H9 (cell line): ENCODE data around the gene DDI2. TPM values are rescaled to one million over a fixed set of nuclear protein-coding genes. Genes with fewer than 3 reads are reported as not detected.

Source experiments
- DNase-seq: peaks from one replicate; pipeline ENCODE4 v3.0.0-alpha.2; 2017
- H2AFZ ChIP-seq: one replicate; pipeline ENCODE4 v1.6.1; 2013; ENCODE audit warnings: mild to moderate bottlenecking, low read length, control low read depth, moderate library complexity
- H2AK5ac ChIP-seq: 2 replicates; pipeline ENCODE4 v1.6.1; 2013; ENCODE audit warnings: low read length, control low read depth, mixed read lengths; ENCODE audit not compliant: insufficient read length
- H2BK120ac ChIP-seq: one replicate; pipeline ENCODE4 v1.6.1; 2013; ENCODE audit warnings: low read depth, mild to moderate bottlenecking, low read length, control low read depth, inconsistent platforms; ENCODE audit not compliant: poor library complexity, severe bottlenecking
- H2BK12ac ChIP-seq: 2 replicates; pipeline ENCODE4 v1.6.1; 2013; ENCODE audit warnings: low read length, control low read depth, mixed read lengths, low read depth; ENCODE audit not compliant: insufficient read length
- H2BK15ac ChIP-seq: 2 replicates; pipeline ENCODE4 v1.6.1; 2013; ENCODE audit warnings: low read depth, low read length, control low read depth
- H2BK20ac ChIP-seq: one replicate; pipeline ENCODE4 v1.6.1; 2013; ENCODE audit warnings: low read depth, mild to moderate bottlenecking, low read length, control low read depth, inconsistent platforms; ENCODE audit not compliant: poor library complexity, severe bottlenecking
- H2BK5ac ChIP-seq: 2 replicates; pipeline ENCODE4 v1.6.1; 2013; ENCODE audit warnings: low read length, control low read depth, mixed read lengths; ENCODE audit not compliant: insufficient read length
- H3K14ac ChIP-seq: 2 replicates; pipeline ENCODE4 v1.6.1; 2013; ENCODE audit warnings: low read length, control low read depth; ENCODE audit not compliant: insufficient read depth
- H3K18ac ChIP-seq: 2 replicates; pipeline ENCODE4 v1.6.1; 2013; ENCODE audit warnings: low read depth, mild to moderate bottlenecking, mixed read lengths, low read length, control low read depth; ENCODE audit not compliant: insufficient read length
- H3K23ac ChIP-seq: 2 replicates; pipeline ENCODE4 v1.6.1; 2013; ENCODE audit warnings: low read length, control low read depth, mixed read lengths, low read depth; ENCODE audit not compliant: insufficient read length
- H3K23me2 ChIP-seq: 2 replicates; pipeline ENCODE4 v1.6.1; 2013; ENCODE audit warnings: low read depth, mild to moderate bottlenecking, mixed read lengths, low read length, control low read depth; ENCODE audit not compliant: insufficient read length, poor library complexity, severe bottlenecking
- H3K27ac ChIP-seq: 2 replicates; pipeline ENCODE4 v1.5.1; 2013; ENCODE audit warnings: low read length, control low read depth, mixed read lengths, low read depth; ENCODE audit not compliant: insufficient read length
- H3K27me3 ChIP-seq: 2 replicates; pipeline ENCODE4 v1.6.1; 2013; ENCODE audit warnings: low read length, control low read depth, inconsistent platforms; ENCODE audit not compliant: insufficient read depth
- H3K4ac ChIP-seq: 2 replicates; pipeline ENCODE4 v1.6.1; 2013; ENCODE audit warnings: low read depth, mild to moderate bottlenecking, control low read depth, inconsistent platforms, low read length, moderate library complexity
- H3K4me1 ChIP-seq: 2 replicates; pipeline ENCODE4 v1.6.1; 2013; ENCODE audit warnings: low read length, control low read depth, inconsistent platforms; ENCODE audit not compliant: insufficient read depth
- H3K4me2 ChIP-seq: 2 replicates; pipeline ENCODE4 v1.6.1; 2013; ENCODE audit warnings: low read length, control low read depth, mixed read lengths; ENCODE audit not compliant: insufficient read length, insufficient read depth
- H3K56ac ChIP-seq: 2 replicates; pipeline ENCODE4 v1.6.1; 2013; ENCODE audit warnings: low read depth, mild to moderate bottlenecking, mixed read lengths, low read length, control low read depth; ENCODE audit not compliant: insufficient read length
- H3K79me1 ChIP-seq: 2 replicates; pipeline ENCODE4 v1.6.1; 2013; ENCODE audit warnings: low read depth, mild to moderate bottlenecking, moderate library complexity, low read length, control low read depth, inconsistent platforms; ENCODE audit not compliant: insufficient read depth, poor library complexity, severe bottlenecking
- H3K79me2 ChIP-seq: 2 replicates; pipeline ENCODE4 v1.6.1; 2013; ENCODE audit warnings: low read length, control low read depth, inconsistent platforms; ENCODE audit not compliant: insufficient read depth
- H3K9ac ChIP-seq: 2 replicates; pipeline ENCODE4 v1.6.1; 2013; ENCODE audit warnings: low read length, control low read depth, mixed read lengths; ENCODE audit not compliant: insufficient read length; ENCODE audit errors: extremely low read depth
- H3K9me3 ChIP-seq: one replicate; pipeline ENCODE4 v1.6.1; 2013; ENCODE audit warnings: low read depth, low read length, inconsistent platforms; ENCODE audit not compliant: control insufficient read depth
- H3T11ph ChIP-seq: one replicate; pipeline ENCODE4 v1.6.1; 2013; ENCODE audit warnings: mild to moderate bottlenecking, low read length, control low read depth, inconsistent platforms
- H4K20me1 ChIP-seq: one replicate; pipeline ENCODE4 v1.6.1; 2013; ENCODE audit not compliant: control insufficient read depth, insufficient read length, insufficient read depth
- H4K5ac ChIP-seq: 2 replicates; pipeline ENCODE4 v1.6.1; 2013; ENCODE audit warnings: low read depth, mild to moderate bottlenecking, mixed read lengths, low read length, control low read depth; ENCODE audit not compliant: insufficient read length
- H4K8ac ChIP-seq: replicated peaks from 2 replicates; pipeline ENCODE4 v1.6.1; 2013; ENCODE audit warnings: low read length, control low read depth, mixed read lengths, low read depth; ENCODE audit not compliant: insufficient read length
- H4K91ac ChIP-seq: 2 replicates; pipeline ENCODE4 v1.6.1; 2013; ENCODE audit warnings: low read depth, mild to moderate bottlenecking, moderate library complexity, mixed read lengths, low read length, control low read depth; ENCODE audit not compliant: insufficient read length
- H3K27ac Mint-ChIP-seq, 3 experiments: 2 replicates in 2 of 3; 3 replicates in 1 of 3; pipeline ENCODE4 v1.8.0; 2020 to 2021; ENCODE audit warnings: mixed read lengths in 3 of 3, mild to moderate bottlenecking in 1 of 3, moderate library complexity in 1 of 3
- H3K27me3 Mint-ChIP-seq: 2 replicates; pipeline ENCODE4 v1.8.0; 2021; ENCODE audit warnings: low read depth, mild to moderate bottlenecking, moderate library complexity, mixed read lengths
- H3K36me3 Mint-ChIP-seq, 3 experiments: 2 replicates in 2 of 3; 3 replicates in 1 of 3; pipeline ENCODE4 v1.8.0; 2020 to 2021; ENCODE audit warnings: low read depth in 3 of 3, mixed read lengths in 3 of 3; ENCODE audit not compliant: insufficient read depth in 1 of 3
- H3K4me1 Mint-ChIP-seq, 2 experiments: 2 replicates each; pipeline ENCODE4 v1.8.0; 2020; ENCODE audit warnings: mixed read lengths in 2 of 2
- H3K4me3 Mint-ChIP-seq, 2 experiments: 2 replicates in 1 of 2; 3 replicates in 1 of 2; pipeline ENCODE4 v1.8.0; 2020 to 2021; ENCODE audit warnings: mild to moderate bottlenecking in 2 of 2, mixed read lengths in 2 of 2, moderate library complexity in 1 of 2
- H3K9me3 Mint-ChIP-seq, 2 experiments: 2 replicates in 1 of 2; 3 replicates in 1 of 2; pipeline ENCODE4 v1.8.0; 2020; ENCODE audit warnings: mild to moderate bottlenecking in 2 of 2, mixed read lengths in 2 of 2, moderate library complexity in 1 of 2
- WGBS: extraction: QIAGEN DNeasy Blood & Tissue Kit; methylation state at CpG from one replicate; pipeline ENCODE4 v1.1.7; 2013; ENCODE audit warnings: missing lambda C conversion rate, low lambda C conversion rate, mixed read lengths; ENCODE audit not compliant: insufficient read length; ENCODE audit errors: extremely low coverage; 5-methylcytosine and 5-hydroxymethylcytosine counted together
- total RNA-seq: library from RNA; stranded (reverse); gene quantifications from 2 replicates; pipeline ENCODE4 v1.2.1, GENCODE V29; 2021
- TF ChIP-seq, protein P1 (sequence below): fragments of 200-600 bp; sonication (generic); conservative IDR thresholded peaks from 3 replicates; pipeline ENCODE4 v1.8.0; 2021; ENCODE audit warnings: antibody characterized with exemption, mild to moderate bottlenecking

DDI2 gene
- total RNA-seq, 1 experiment from 2014 or later = 45.0 TPM

DNA sequence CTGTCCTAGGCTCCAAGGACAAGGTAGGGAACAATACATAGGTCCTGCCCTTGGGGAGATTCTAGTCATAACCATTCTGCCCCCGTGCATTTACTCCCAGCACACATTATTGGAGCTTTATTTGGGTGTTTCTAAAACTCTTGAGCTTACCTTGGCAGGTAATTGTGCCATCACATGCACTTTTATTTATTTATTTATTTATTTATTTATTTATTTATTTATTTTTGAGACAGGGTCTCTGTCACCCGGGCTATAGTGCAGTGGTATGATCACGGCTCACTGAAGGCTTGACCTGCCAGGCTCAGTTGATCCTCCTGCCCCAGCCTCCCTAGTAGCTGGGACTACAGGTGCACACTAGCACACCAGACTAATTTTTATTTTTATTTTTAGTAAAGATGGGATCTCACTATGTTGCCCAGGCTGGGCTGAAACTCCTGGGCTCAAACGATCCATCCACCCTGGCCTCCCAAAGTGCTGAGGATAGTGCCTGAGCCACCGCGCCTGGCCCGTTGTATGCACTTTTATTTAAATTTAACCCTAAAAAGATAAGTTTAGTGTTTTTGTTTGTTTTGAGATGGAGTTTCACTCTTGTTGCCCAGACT, 41.6 kb upstream of the DDI2 start:
- Histone ChIP-seq H3K23me2 (no peaks in the 10 kb centered on the region), H3T11ph (no peak overlapping the region), H2AK5ac (no peak overlapping the region), H3K4me2 (no peak overlapping the region), H3K27me3 (no peaks in the 10 kb centered on the region), H3K79me2 (no peaks in the 10 kb centered on the region), H3K56ac (no peak overlapping the region), H3K27ac (no peak overlapping the region), H3K4me1 (no peaks in the 10 kb centered on the region), H3K14ac (no peak overlapping the region), H3K4ac (no peak overlapping the region), H3K79me1 (no peaks in the 10 kb centered on the region), H4K5ac (no peak overlapping the region), H3K9ac (no peak overlapping the region), H2AFZ (no peak overlapping the region), H3K18ac (no peak overlapping the region), H2BK120ac (no peak overlapping the region), H4K8ac (no peak overlapping the region), H4K91ac (no peak overlapping the region), H2BK12ac (no peak overlapping the region), H2BK15ac (no peak overlapping the region), H3K9me3 (no peaks in the 10 kb centered on the region), H3K23ac (no peak overlapping the region), H4K20me1 (no peaks in the 10 kb centered on the region), H2BK20ac (no peak overlapping the region), H2BK5ac (no peak overlapping the region)
- WGBS = no CpG with 5 or more reads among the region's 7 CpGs
- H3K36me3 Mint-ChIP-seq = peaks cover 0 to 11% (median 8%) of the 10 kb centered on the region in 3 experiments; a peak in 5 of 7 replicates
- H3K27me3 Mint-ChIP-seq = no peaks in the 10 kb centered on the region
- H3K9me3 Mint-ChIP-seq = no peaks in the 10 kb centered on the region
- no peak overlapping the region for H3K27ac Mint-ChIP-seq
- no peak overlapping the region for H3K4me3 Mint-ChIP-seq
- peaks cover 12 to 14% of the 10 kb centered on the region in 2 experiments for H3K4me1 Mint-ChIP-seq
- TF ChIP-seq, protein P1, sequence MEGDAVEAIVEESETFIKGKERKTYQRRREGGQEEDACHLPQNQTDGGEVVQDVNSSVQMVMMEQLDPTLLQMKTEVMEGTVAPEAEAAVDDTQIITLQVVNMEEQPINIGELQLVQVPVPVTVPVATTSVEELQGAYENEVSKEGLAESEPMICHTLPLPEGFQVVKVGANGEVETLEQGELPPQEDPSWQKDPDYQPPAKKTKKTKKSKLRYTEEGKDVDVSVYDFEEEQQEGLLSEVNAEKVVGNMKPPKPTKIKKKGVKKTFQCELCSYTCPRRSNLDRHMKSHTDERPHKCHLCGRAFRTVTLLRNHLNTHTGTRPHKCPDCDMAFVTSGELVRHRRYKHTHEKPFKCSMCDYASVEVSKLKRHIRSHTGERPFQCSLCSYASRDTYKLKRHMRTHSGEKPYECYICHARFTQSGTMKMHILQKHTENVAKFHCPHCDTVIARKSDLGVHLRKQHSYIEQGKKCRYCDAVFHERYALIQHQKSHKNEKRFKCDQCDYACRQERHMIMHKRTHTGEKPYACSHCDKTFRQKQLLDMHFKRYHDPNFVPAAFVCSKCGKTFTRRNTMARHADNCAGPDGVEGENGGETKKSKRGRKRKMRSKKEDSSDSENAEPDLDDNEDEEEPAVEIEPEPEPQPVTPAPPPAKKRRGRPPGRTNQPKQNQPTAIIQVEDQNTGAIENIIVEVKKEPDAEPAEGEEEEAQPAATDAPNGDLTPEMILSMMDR = no peak
- no peak for DNase-seq
